Retinal pigment epithelial cell (primary cell): ENCODE results near the gene CEP85.

ENCODE experiments used
- DNase-seq: peaks from one replicate; pipeline ENCODE4 v3.0.0-alpha.2; 2010; ENCODE audit warnings: low read depth
- H3K4me3 ChIP-seq: 2 replicates; pipeline ENCODE4 v1.5.1; 2011; ENCODE audit warnings: mild to moderate bottlenecking, low read length, control low read depth, moderate library complexity
- CTCF ChIP-seq: conservative IDR thresholded peaks from 2 replicates; pipeline ENCODE4 v1.5.1; 2011; ENCODE audit warnings: low read depth, low read length, control low read depth, inconsistent platforms

The CEP85 gene

GRCh38 chr1:26210147-26210870 lies 23.7 kb upstream of the CEP85 start:
- no peak for DNase-seq
- no peak for TF ChIP-seq CTCF
- H3K4me3 ChIP-seq, result no peak overlapping the region

GRCh38 chr1:26212726-26213125 lies 21.3 kb upstream of the CEP85 start:
- TF ChIP-seq CTCF, result no peak
- DNase-seq, result no peak
- no peak overlapping the region for H3K4me3 ChIP-seq

- no peak for TF ChIP-seq CTCF
- H3K4me3 ChIP-seq, result no peak overlapping the region
- no peak for DNase-seq
Observed at GRCh38 chr1:26213335-26213905, 20.6 kb upstream of the CEP85 start.

- no peak overlapping the region for H3K4me3 ChIP-seq
- no peak for DNase-seq
- TF ChIP-seq CTCF, result no peak
Observed at GRCh38 chr1:26215246-26215645, 18.8 kb upstream of the CEP85 start.

GRCh38 chr1:26218906-26219494 lies 15.0 kb upstream of the CEP85 start:
- TF ChIP-seq CTCF, result no peak
- H3K4me3 ChIP-seq, result no peak overlapping the region
- DNase-seq, result no peak

- H3K4me3 ChIP-seq, result no peak overlapping the region
- TF ChIP-seq CTCF, result no peak
- no peak for DNase-seq
Observed at GRCh38 chr1:26220199-26220912, 13.6 kb upstream of the CEP85 start.
